HCT116 (cell line): ENCODE measurements around the gene C10orf105. TPM values are rescaled to one million over a fixed set of nuclear protein-coding genes. Genes with fewer than 3 reads are reported as not detected.

Experiments used
- ATAC-seq: fragments of 200-7000 bp; cut with Tn5 transposase; 2 replicates; pipeline ENCODE4 v1.9.1; 2020; ENCODE audit warnings: mild to moderate bottlenecking, moderate library complexity
- BruUV-seq: library from RNA; stranded (reverse); fragments of 400-500 nt; replicated peaks from 2 replicates; lab custom pipeline; 2021; lab: Mats Ljungman, UMichigan
- CTCF ChIA-PET: fragments of 300-600 bp; sonication (Branson Sonifier 250); formaldehyde crosslinking; loops from one replicate; lab custom pipeline; 2021; ENCODE audit warnings: antibody characterized with exemption; lab: Charles Lee
- POLR2A ChIA-PET: fragments of 300-600, 350-600 bp; sonication (Branson Sonifier 250); formaldehyde crosslinking; loops from one replicate; lab custom pipeline; 2021; ENCODE audit warnings: antibody characterized with exemption; lab: Charles Lee
- RAD21 ChIA-PET, 2 experiments: fragments of 300-600 bp; sonication (Branson Sonifier 250); formaldehyde crosslinking; loops; one replicate each; lab custom pipeline; 2023; ENCODE audit warnings: low total read pairs in 2 of 2; ENCODE audit not compliant: uncharacterized antibody in 2 of 2, unreplicated experiment in 2 of 2, low non-redundant PET in 1 of 2; lab: Charles Lee
- DNase-seq: peaks from one replicate; pipeline ENCODE4 v3.0.0-alpha.2; 2010; ENCODE audit warnings: low read depth, low spot score
- H2AFZ ChIP-seq: fragments of 200-600 bp; shearing (Covaris generic), sonication (generic); 2 replicates; pipeline ENCODE4 v1.6.1; 2017; ENCODE audit warnings: low read depth, mixed run types, mixed read lengths, antibody characterized with exemption, low read length; ENCODE audit not compliant: poor library complexity, severe bottlenecking
- H3K27ac ChIP-seq: 2 replicates; pipeline ENCODE4 v1.5.1; 2012; ENCODE audit warnings: low read depth, low read length
- H3K27me3 ChIP-seq: fragments of 200-600 bp; sonication (generic); 2 replicates; pipeline ENCODE4 v1.6.1; 2016; ENCODE audit warnings: mixed run types, low read length, mixed read lengths; ENCODE audit not compliant: insufficient read depth
- H3K36me3 ChIP-seq, 2 experiments: fragments of 200-500 bp in 1 of 2; fragments of 200-600 bp in 1 of 2; sonication (Bioruptor generic) in 1 of 2; sonication (generic) in 1 of 2; 2 replicates each; pipeline versions ENCODE4 v1.5.1 to v1.6.1; 2014 to 2016; ENCODE audit warnings: low read length in 2 of 2, inconsistent platforms in 1 of 2, mixed read lengths in 1 of 2, mixed run types in 1 of 2; ENCODE audit not compliant: insufficient read depth in 2 of 2, control insufficient read depth in 1 of 2
- H3K4me1 ChIP-seq, 2 experiments: fragments of 200-600 bp in 1 of 2; sonication (generic) in 1 of 2; 2 replicates each; pipeline versions ENCODE4 v1.5.1 to v1.6.1; 2012 to 2017; ENCODE audit warnings: low read length in 2 of 2, inconsistent platforms in 1 of 2, mild to moderate bottlenecking in 1 of 2, mixed read lengths in 1 of 2, mixed run types in 1 of 2, moderate library complexity in 1 of 2; ENCODE audit not compliant: insufficient read depth in 2 of 2, control insufficient read depth in 1 of 2
- H3K4me2 ChIP-seq: fragments of 200-600 bp; sonication (generic); 2 replicates; pipeline ENCODE4 v1.6.1; 2017; ENCODE audit warnings: mixed run types, low read length, mixed read lengths
- H3K4me3 ChIP-seq, 2 experiments: fragments of 200-600 bp in 1 of 2; sonication (generic) in 1 of 2; replicated peaks in 1 of 2; 2 replicates each; pipeline ENCODE4 v1.5.1; 2011 to 2016; ENCODE audit warnings: low read length in 2 of 2, control low read depth in 1 of 2, low read depth in 1 of 2, mild to moderate bottlenecking in 1 of 2, mixed read lengths in 1 of 2, mixed run types in 1 of 2
- H3K79me2 ChIP-seq: fragments of 200-600 bp; sonication (generic); 2 replicates; pipeline ENCODE4 v1.6.1; 2017; ENCODE audit warnings: mild to moderate bottlenecking, mixed run types, low read length, moderate library complexity, mixed read lengths; ENCODE audit not compliant: insufficient read depth
- H3K9ac ChIP-seq: fragments of 200-600 bp; sonication (generic); 2 replicates; pipeline ENCODE4 v1.6.1; 2016; ENCODE audit warnings: low read length, mixed read lengths
- H3K9me2 ChIP-seq: fragments of 200-600 bp; sonication (generic), shearing (Covaris generic); 2 replicates; pipeline ENCODE4 v1.6.1; 2017; ENCODE audit warnings: mixed run types, mild to moderate bottlenecking, moderate library complexity; ENCODE audit not compliant: insufficient read depth
- H3K9me3 ChIP-seq, 2 experiments: fragments of 200-500 bp in 1 of 2; fragments of 200-600 bp in 1 of 2; sonication (Bioruptor generic) in 1 of 2; sonication (generic) in 1 of 2; 2 replicates each; pipeline ENCODE4 v1.6.1; 2014 to 2017; ENCODE audit warnings: low read length in 2 of 2, mixed read lengths in 2 of 2, inconsistent platforms in 1 of 2, low read depth in 1 of 2, mild to moderate bottlenecking in 1 of 2, mixed run types in 1 of 2, moderate library complexity in 1 of 2; ENCODE audit not compliant: control insufficient read depth in 1 of 2, insufficient read depth in 1 of 2
- H4K20me1 ChIP-seq: fragments of 200-600 bp; sonication (generic), shearing (Covaris generic); 2 replicates; pipeline ENCODE4 v1.6.1; 2017; ENCODE audit warnings: mixed run types, mild to moderate bottlenecking, moderate library complexity; ENCODE audit not compliant: insufficient read depth
- ATF3 ChIP-seq: IDR thresholded peaks from 2 replicates; pipeline ENCODE4 v1.6.1; 2012
- CTCF ChIP-seq, 3 experiments: fragments of 200-600 bp in 1 of 3; sonication (generic) in 1 of 3; IDR thresholded peaks in 2 of 3; conservative IDR thresholded peaks in 1 of 3; 2 replicates each; pipeline ENCODE4 v1.5.1; 2012 to 2017; ENCODE audit warnings: low read depth in 2 of 3, low read length in 2 of 3, antibody characterized with exemption in 1 of 3, borderline replicate concordance in 1 of 3, control low read depth in 1 of 3, mild to moderate bottlenecking in 1 of 3, mixed read lengths in 1 of 3, mixed run types in 1 of 3, moderate library complexity in 1 of 3; ENCODE audit not compliant: insufficient read depth in 1 of 3
- EGR1 ChIP-seq: IDR thresholded peaks from 2 replicates; pipeline ENCODE4 v1.6.1; 2012; ENCODE audit warnings: low read depth
- ELF1 ChIP-seq: IDR thresholded peaks from 2 replicates; pipeline ENCODE4 v1.6.1; 2012; ENCODE audit warnings: low read depth, borderline replicate concordance
- EZH2 ChIP-seq: fragments of 200-600 bp; sonication (generic); IDR thresholded peaks from 2 replicates; pipeline ENCODE4 v1.6.1; 2017; ENCODE audit warnings: antibody characterized with exemption, mixed run types
- EZH2phosphoT487 ChIP-seq: fragments of 200-600 bp; IDR thresholded peaks from 2 replicates; pipeline ENCODE4 v1.6.1; 2018; ENCODE audit warnings: antibody characterized with exemption, borderline replicate concordance
- FOSL1 ChIP-seq: IDR thresholded peaks from 2 replicates; pipeline ENCODE4 v1.6.1; 2012; ENCODE audit warnings: low read depth
- JUND ChIP-seq: IDR thresholded peaks from 2 replicates; pipeline ENCODE4 v1.6.1; 2012
- MAX ChIP-seq: IDR thresholded peaks from 2 replicates; pipeline ENCODE4 v1.6.1; 2012
- POLR2A ChIP-seq: IDR thresholded peaks from 2 replicates; pipeline ENCODE4 v1.7.0; 2011; ENCODE audit warnings: borderline replicate concordance; ENCODE audit not compliant: insufficient read depth, insufficient read length; ENCODE audit errors: extremely low read depth
- REST ChIP-seq: IDR thresholded peaks from 2 replicates; pipeline ENCODE4 v1.6.1; 2012; ENCODE audit warnings: low read depth
- SIN3A ChIP-seq: IDR thresholded peaks from 2 replicates; pipeline ENCODE4 v1.6.1; 2012; ENCODE audit warnings: low read depth
- SP1 ChIP-seq: IDR thresholded peaks from 2 replicates; pipeline ENCODE4 v1.6.1; 2012; ENCODE audit warnings: low read depth
- SRF ChIP-seq: IDR thresholded peaks from 2 replicates; pipeline ENCODE4 v1.6.1; 2012; ENCODE audit warnings: low read depth
- TCF7L2 ChIP-seq: IDR thresholded peaks from 2 replicates; pipeline ENCODE4 v1.7.0; 2011; ENCODE audit warnings: borderline replicate concordance, inconsistent platforms; ENCODE audit not compliant: insufficient read depth, insufficient read length; ENCODE audit errors: extremely low read depth
- ZNF274 ChIP-seq: fragments of 200-500 bp; sonication (Bioruptor generic); IDR thresholded peaks from 2 replicates; pipeline ENCODE4 v1.6.1; 2014; ENCODE audit warnings: mild to moderate bottlenecking, low read depth, low read length, inconsistent platforms
- intact Hi-C: fragments of 100-400 bp; cut with micrococcal nuclease; formaldehyde crosslinking; loops from 2 replicates; pipeline ENCODE4 v1.10.0; 2022
- total RNA-seq: library from RNA; stranded (reverse); gene quantifications from one replicate; pipeline ENCODE4 v1.2.1, GENCODE V29; 2021; ENCODE audit not compliant: unreplicated experiment

C10orf105 gene
- total RNA-seq, 1 experiment from 2014 or later, result not detected

- intact Hi-C loops, result no loop called here
- Histone ChIP-seq H4K20me1 (no peaks in the 10 kb centered on the region), H3K4me1 (0 out of 4 replicates have a peak, but pooled peaks cover 0 to 4% of the 10 kb centered on the region in 2 experiments), H3K27me3 (no peaks in the 10 kb centered on the region), H3K4me3 (no peak overlapping the region), H3K36me3 (no peaks in the 10 kb centered on the region), H3K79me2 (no peaks in the 10 kb centered on the region), H3K9ac (no peak overlapping the region), H3K9me2 (no peaks in the 10 kb centered on the region), H3K27ac (no peak overlapping the region), H2AFZ (no peak overlapping the region), H3K9me3 (no peaks in the 10 kb centered on the region), H3K4me2 (no peak overlapping the region)
- RAD21 ChIA-PET, result interaction anchor here in 1 of 2 experiments (0.6 to 2.0 kb wide), 2 partner anchors 96 to 393 kb away, joined by 4 to 6 read pairs; no protein-coding TSS in a partner anchor
- DNase-seq, result no peak
- TF ChIP-seq SRF (no peak), TCF7L2 (no peak), EZH2 (no peak), REST (no peak), ATF3 (no peak), EGR1 (no peak), SIN3A (no peak), FOSL1 (no peak), ELF1 (no peak), JUND (no peak), SP1 (no peak), POLR2A (no peak), MAX (no peak), CTCF (IDR thresholded peaks at IDR 0.05 in 2 of 3, conservative IDR thresholded peaks at IDR 0.05 in 1 of 3; ENCODE audit: borderline replicate concordance in 1 of 3, insufficient read depth in 1 of 3, low read depth in 2 of 3, low read length in 2 of 3) (no peak), EZH2phosphoT487 (no peak), ZNF274 (no peak)
- BruUV-seq, result no TSS peak
- CTCF ChIA-PET, result interaction anchor here (1.2 to 5.2 kb wide), 5 partner anchors 9 to 392 kb away, joined by 7 to 57 read pairs (median 19); partner anchors contain the start of gene SLC29A3
- POLR2A ChIA-PET, result no interaction called here
- ATAC-seq, result no peak
These were observed 13.1 kb downstream of the C10orf105 start for GRCh38 chr10:71706216-71707121.
